Fibroblast of lung (primary cell): Measurements from ENCODE around the gene PEX6.
"Not testable (repeated sequence)": the region's sequence is repeated elsewhere in the genome, so short reads cannot be mapped to it uniquely, and the experiment has no call there.

Source experiments
- CTCF ChIP-seq, 2 donors: IDR thresholded peaks in 1 of 2; conservative IDR thresholded peaks in 1 of 2; 1 replicate in 1 of 2; 2 replicates in 1 of 2; pipeline ENCODE4 v1.5.1; 2011 to 2012; ENCODE audit warnings: low read length in 2 of 2, control low read depth in 1 of 2, inconsistent platforms in 1 of 2, low read depth in 1 of 2, mild to moderate bottlenecking in 1 of 2
- EZH2 ChIP-seq: IDR thresholded peaks from 2 replicates; pipeline ENCODE4 v1.5.1; 2012; ENCODE audit warnings: low read length, control low read depth, mild to moderate bottlenecking; ENCODE audit errors: missing control alignments

- TF ChIP-seq CTCF (conservative IDR thresholded peaks at IDR 0.05 in 1 of 2, IDR thresholded peaks at IDR 0.05 in 1 of 2; ENCODE audit: low read depth in 1 of 2, low read length in 2 of 2); EZH2: not testable (repeated sequence)
Measured at GRCh38 chr6:42954405-42954804, 24.6 kb downstream of the PEX6 start.
